GM23338 (cell line): ENCODE data around the gene APOBEC3B. TPM values are rescaled to one million over a fixed set of nuclear protein-coding genes. Genes with fewer than 3 reads are reported as not detected.

Experiments used
- ATAC-seq: fragments of 200-7000 bp; cut with Tn5 transposase; 3 replicates; pipeline ENCODE4 v1.9.1; 2020
- DNase-seq: peaks from one replicate; pipeline ENCODE4 v3.0.0-alpha.2; 2015; ENCODE audit warnings: low spot score
- H2AFZ ChIP-seq: fragments of 200-600 bp; sonication (generic); 2 replicates; pipeline ENCODE4 v1.8.0; 2016; ENCODE audit warnings: antibody characterized with exemption, mild to moderate bottlenecking, moderate library complexity
- H3F3A ChIP-seq: fragments of 200-600 bp; sonication (generic); replicated peaks from 2 replicates; pipeline ENCODE4 v1.8.0; 2017; ENCODE audit warnings: antibody characterized with exemption, mixed run types, low read depth
- H3K27ac ChIP-seq: fragments of 200-600 bp; sonication (generic); 2 replicates; pipeline ENCODE4 v1.6.1; 2016; ENCODE audit warnings: low read depth
- H3K27me3 ChIP-seq: fragments of 200-600 bp; sonication (generic); 2 replicates; pipeline ENCODE4 v1.8.0; 2016; ENCODE audit warnings: mild to moderate bottlenecking, mixed run types, moderate library complexity; ENCODE audit not compliant: insufficient read depth
- H3K36me3 ChIP-seq: fragments of 200-600 bp; sonication (generic); 2 replicates; pipeline ENCODE4 v1.8.0; 2016; ENCODE audit warnings: mild to moderate bottlenecking; ENCODE audit not compliant: insufficient read depth
- H3K4me1 ChIP-seq: fragments of 200-600 bp; sonication (generic); 2 replicates; pipeline ENCODE4 v1.8.0; 2016; ENCODE audit warnings: mild to moderate bottlenecking, moderate library complexity; ENCODE audit not compliant: insufficient read depth
- H3K4me2 ChIP-seq: fragments of 200-600 bp; sonication (generic); 2 replicates; pipeline ENCODE4 v1.7.1; 2017; ENCODE audit warnings: mixed run types
- H3K4me3 ChIP-seq: fragments of 200-600 bp; sonication (generic); 2 replicates; pipeline ENCODE4 v1.6.1; 2016; ENCODE audit warnings: mixed run types
- H3K79me2 ChIP-seq: fragments of 200-600 bp; sonication (generic); replicated peaks from 2 replicates; pipeline ENCODE4 v1.8.0; 2017; ENCODE audit warnings: mild to moderate bottlenecking; ENCODE audit not compliant: insufficient read depth
- H3K9me2 ChIP-seq: fragments of 200-600 bp; sonication (generic); 2 replicates; pipeline ENCODE4 v1.8.0; 2017; ENCODE audit not compliant: insufficient read depth
- H4K20me1 ChIP-seq: fragments of 200-600 bp; sonication (generic); replicated peaks from 2 replicates; pipeline ENCODE4 v1.8.0; 2017; ENCODE audit warnings: mild to moderate bottlenecking; ENCODE audit not compliant: insufficient read depth
- H3K27ac Mint-ChIP-seq: 2 replicates; pipeline ENCODE4 v1.8.0; 2020; ENCODE audit warnings: inconsistent platforms, mild to moderate bottlenecking, moderate library complexity, mixed read lengths
- H3K27me3 Mint-ChIP-seq: 3 replicates; pipeline ENCODE4 v1.8.0; 2022; ENCODE audit warnings: low read depth, mild to moderate bottlenecking, moderate library complexity, mixed read lengths, inconsistent platforms; ENCODE audit not compliant: insufficient read depth, poor library complexity
- H3K36me3 Mint-ChIP-seq: 3 replicates; pipeline ENCODE4 v1.8.0; 2021; ENCODE audit warnings: low read depth, mild to moderate bottlenecking, inconsistent platforms, moderate library complexity, mixed read lengths
- H3K4me1 Mint-ChIP-seq: 3 replicates; pipeline ENCODE4 v1.8.0; 2020; ENCODE audit warnings: mild to moderate bottlenecking, inconsistent platforms, mixed read lengths
- H3K4me3 Mint-ChIP-seq: 3 replicates; pipeline ENCODE4 v1.8.0; 2021; ENCODE audit warnings: moderate library complexity, mild to moderate bottlenecking, inconsistent platforms, mixed read lengths
- H3K9me3 Mint-ChIP-seq: 3 replicates; pipeline ENCODE4 v1.8.0; 2020; ENCODE audit warnings: moderate library complexity, mild to moderate bottlenecking, inconsistent platforms, mixed read lengths
- CREB1 ChIP-seq: fragments of 250-450 bp; sonication (Bioruptor Pico); IDR thresholded peaks from 2 replicates; pipeline ENCODE4 v1.5.0; 2020; ENCODE audit warnings: low read depth, mild to moderate bottlenecking, moderate library complexity
- ETS1 ChIP-seq: IDR thresholded peaks from 2 replicates; pipeline ENCODE4 v1.6.1; 2016; ENCODE audit warnings: antibody characterized with exemption
- EZH2 ChIP-seq: fragments of 200-600 bp; sonication (generic); IDR thresholded peaks from one replicate; pipeline ENCODE4 v1.8.0; 2017; ENCODE audit warnings: antibody characterized with exemption, mild to moderate bottlenecking, low read depth; ENCODE audit not compliant: unreplicated experiment
- EZH2phosphoT487 ChIP-seq: fragments of 200-600 bp; sonication (generic); IDR thresholded peaks from one replicate; pipeline ENCODE4 v1.8.1; 2018; ENCODE audit warnings: antibody characterized with exemption; ENCODE audit not compliant: unreplicated experiment
- JUNB ChIP-seq: IDR thresholded peaks from one replicate; pipeline ENCODE4 v1.6.1; 2016; ENCODE audit warnings: antibody characterized with exemption; ENCODE audit not compliant: unreplicated experiment
- NANOG ChIP-seq: IDR thresholded peaks from 2 replicates; pipeline ENCODE4 v1.6.1; 2016; ENCODE audit warnings: antibody characterized with exemption, borderline replicate concordance
- REST ChIP-seq: IDR thresholded peaks from one replicate; pipeline ENCODE4 v1.6.1; 2018; ENCODE audit warnings: antibody characterized with exemption; ENCODE audit not compliant: unreplicated experiment
- STAT1 ChIP-seq: IDR thresholded peaks from one replicate; pipeline ENCODE4 v1.6.1; 2016; ENCODE audit warnings: antibody characterized with exemption; ENCODE audit not compliant: unreplicated experiment
- ZNF114 ChIP-seq: fragments of 250-450 bp; sonication (Bioruptor Pico); IDR thresholded peaks from 2 replicates; pipeline ENCODE4 v1.5.0; 2020; ENCODE audit warnings: mild to moderate bottlenecking, moderate library complexity
- ZNF331 ChIP-seq: fragments of 250-450 bp; sonication (Bioruptor Pico); IDR thresholded peaks from 2 replicates; pipeline ENCODE4 v1.5.0; 2020; ENCODE audit warnings: low read depth, mild to moderate bottlenecking, moderate library complexity
- polyA plus RNA-seq: library from polyadenylated mRNA; unstranded; fragments of >200 nt; fragmentation: Nextera tagmentation; extraction: Ambion mirVana; gene quantifications from 2 replicates; pipeline ENCODE4 v1.2.1, GENCODE V29; 2016
- total RNA-seq: library from RNA; depleted of rRNA; stranded (reverse); fragments of >200 nt; shearing (Covaris generic); gene quantifications from 2 replicates; pipeline ENCODE4 v1.2.3, GENCODE V29; 2014
- TF ChIP-seq, protein P1 (sequence below), 2 experiments: fragments of 200-600 bp in 1 of 2; sonication (generic) in 1 of 2; conservative IDR thresholded peaks; 2 replicates each; pipeline versions ENCODE4 v1.5.1 to v1.6.1; 2016 to 2017; ENCODE audit warnings: antibody characterized with exemption in 2 of 2, low read depth in 2 of 2, mild to moderate bottlenecking in 2 of 2, moderate library complexity in 1 of 2

APOBEC3B gene
- total and polyA plus RNA-seq, 2 experiments from 2014 or later = 7.0 to 9.2 TPM

GRCh38 chr22:38955926-38956325 is 26.2 kb upstream of the APOBEC3B start (continued):
- TF ChIP-seq, protein P1, sequence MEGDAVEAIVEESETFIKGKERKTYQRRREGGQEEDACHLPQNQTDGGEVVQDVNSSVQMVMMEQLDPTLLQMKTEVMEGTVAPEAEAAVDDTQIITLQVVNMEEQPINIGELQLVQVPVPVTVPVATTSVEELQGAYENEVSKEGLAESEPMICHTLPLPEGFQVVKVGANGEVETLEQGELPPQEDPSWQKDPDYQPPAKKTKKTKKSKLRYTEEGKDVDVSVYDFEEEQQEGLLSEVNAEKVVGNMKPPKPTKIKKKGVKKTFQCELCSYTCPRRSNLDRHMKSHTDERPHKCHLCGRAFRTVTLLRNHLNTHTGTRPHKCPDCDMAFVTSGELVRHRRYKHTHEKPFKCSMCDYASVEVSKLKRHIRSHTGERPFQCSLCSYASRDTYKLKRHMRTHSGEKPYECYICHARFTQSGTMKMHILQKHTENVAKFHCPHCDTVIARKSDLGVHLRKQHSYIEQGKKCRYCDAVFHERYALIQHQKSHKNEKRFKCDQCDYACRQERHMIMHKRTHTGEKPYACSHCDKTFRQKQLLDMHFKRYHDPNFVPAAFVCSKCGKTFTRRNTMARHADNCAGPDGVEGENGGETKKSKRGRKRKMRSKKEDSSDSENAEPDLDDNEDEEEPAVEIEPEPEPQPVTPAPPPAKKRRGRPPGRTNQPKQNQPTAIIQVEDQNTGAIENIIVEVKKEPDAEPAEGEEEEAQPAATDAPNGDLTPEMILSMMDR (conservative IDR thresholded peaks at IDR 0.05; ENCODE audit: low read depth in 2 of 2) = no peak
- no peak for TF ChIP-seq REST
- TF ChIP-seq JUNB = no peak
- no peak for TF ChIP-seq ETS1
- TF ChIP-seq ZNF114 (CRISPR knock-in tag) = no peak

DNA sequence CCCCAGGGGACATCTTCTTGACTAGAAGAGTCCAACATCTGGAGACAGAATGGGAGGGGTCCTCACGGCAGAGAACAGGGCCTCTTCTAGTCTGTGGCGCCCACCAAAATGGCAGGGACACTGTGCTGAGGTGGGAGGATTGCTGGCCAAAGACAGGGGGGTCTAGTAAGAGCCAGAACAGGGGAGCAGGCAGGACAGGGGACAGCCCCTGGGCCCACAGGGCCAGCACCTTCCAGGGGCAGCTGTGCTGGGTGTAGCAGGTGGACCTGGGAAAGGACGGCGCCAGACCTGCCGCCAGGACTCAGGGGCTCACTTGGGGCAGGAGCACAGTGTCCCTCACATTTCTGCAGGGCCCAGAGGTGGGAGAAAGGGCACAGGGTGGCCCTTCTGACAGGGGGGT is 25.6 kb upstream of the APOBEC3B start:
- Histone ChIP-seq H3K27ac (no peak overlapping the region), H3F3A (no peaks in the 10 kb centered on the region), H4K20me1 (no peaks in the 10 kb centered on the region), H3K4me2 (no peak overlapping the region), H3K27me3 (no peaks in the 10 kb centered on the region), H3K4me1 (no peaks in the 10 kb centered on the region), H3K4me3 (no peak overlapping the region), H2AFZ (no peak overlapping the region), H3K36me3 (no peaks in the 10 kb centered on the region), H3K9me2 (no peaks in the 10 kb centered on the region), H3K79me2 (no peaks in the 10 kb centered on the region)
- Mint-ChIP-seq H3K4me1 (no peaks in the 10 kb centered on the region; the same call in 2 of the 3 replicates), H3K9me3 (no peaks in the 10 kb centered on the region), H3K27ac (no peak overlapping the region), H3K4me3 (no peak overlapping the region), H3K36me3 (no peaks in the 10 kb centered on the region), H3K27me3 (peaks cover 4% of the 10 kb centered on the region)
- no peak for ATAC-seq
- DNase-seq = no peak
- TF ChIP-seq ZNF331 (CRISPR knock-in tag) (no peak), NANOG (no peak), JUNB (no peak), CREB1 (CRISPR knock-in tag) (no peak), ZNF114 (CRISPR knock-in tag) (no peak), ETS1 (no peak), STAT1 (no peak), EZH2 (no peak), EZH2phosphoT487 (no peak)
- TF ChIP-seq, protein P1 (conservative IDR thresholded peaks at IDR 0.05; ENCODE audit: low read depth in 2 of 2) = no peak
